Neuronal stem cell (in vitro differentiated cells): ENCODE measurements around the gene PAOX.

ENCODE experiments used
- DNase-seq: peaks from one replicate; pipeline ENCODE4 v3.0.0-alpha.2; 2013; ENCODE audit warnings: low spot score
- H2AFZ ChIP-seq: one replicate; pipeline ENCODE4 v1.6.1; 2013; ENCODE audit warnings: mild to moderate bottlenecking, low read length, inconsistent platforms
- H2AK5ac ChIP-seq: 2 replicates; pipeline ENCODE4 v1.6.1; 2013; ENCODE audit warnings: low read depth, mild to moderate bottlenecking, inconsistent platforms, low read length, moderate library complexity, mixed read lengths
- H2BK120ac ChIP-seq: 2 replicates; pipeline ENCODE4 v1.6.1; 2013; ENCODE audit warnings: low read depth, mild to moderate bottlenecking, inconsistent platforms, low read length, moderate library complexity, mixed read lengths
- H2BK12ac ChIP-seq: one replicate; pipeline ENCODE4 v1.6.1; 2013; ENCODE audit warnings: low read length, inconsistent platforms
- H2BK15ac ChIP-seq: 2 replicates; pipeline ENCODE4 v1.6.1; 2013; ENCODE audit warnings: mild to moderate bottlenecking, low read length, inconsistent platforms, mixed read lengths
- H2BK5ac ChIP-seq: one replicate; pipeline ENCODE4 v1.6.1; 2013; ENCODE audit warnings: inconsistent platforms, mild to moderate bottlenecking, low read length, moderate library complexity
- H3K14ac ChIP-seq: one replicate; pipeline ENCODE4 v1.6.1; 2013; ENCODE audit warnings: low read length, inconsistent platforms
- H3K18ac ChIP-seq: 2 replicates; pipeline ENCODE4 v1.6.1; 2013; ENCODE audit warnings: low read length, inconsistent platforms
- H3K23ac ChIP-seq: 2 replicates; pipeline ENCODE4 v1.6.1; 2013; ENCODE audit warnings: low read depth, mild to moderate bottlenecking, mixed read lengths, low read length, inconsistent platforms; ENCODE audit not compliant: poor library complexity
- H3K27ac ChIP-seq: replicated peaks from 3 replicates; pipeline ENCODE4 v1.5.1; 2013; ENCODE audit warnings: low read length, inconsistent platforms
- H3K27me3 ChIP-seq, 3 experiments: 2 replicates each; pipeline ENCODE4 v1.6.1; 2013; ENCODE audit warnings: low read length in 3 of 3, mild to moderate bottlenecking in 2 of 3, inconsistent platforms in 1 of 3, low read depth in 1 of 3, mixed read lengths in 1 of 3, moderate library complexity in 1 of 3; ENCODE audit not compliant: control insufficient read depth in 3 of 3, insufficient read depth in 3 of 3
- H3K36me3 ChIP-seq, 2 donors: replicated peaks in 1 of 2; 2 replicates each; pipeline ENCODE4 v1.6.1; 2013; ENCODE audit warnings: low read length in 2 of 2; ENCODE audit not compliant: control insufficient read depth in 2 of 2, insufficient read depth in 2 of 2
- H3K4ac ChIP-seq: 2 replicates; pipeline ENCODE4 v1.6.1; 2013; ENCODE audit warnings: inconsistent platforms, mild to moderate bottlenecking, low read length, moderate library complexity
- H3K4me1 ChIP-seq, 2 donors: 1 replicate in 1 of 2; 2 replicates in 1 of 2; pipeline ENCODE4 v1.6.1; 2013; ENCODE audit warnings: low read length in 2 of 2, low read depth in 1 of 2; ENCODE audit not compliant: control insufficient read depth in 2 of 2, insufficient read depth in 1 of 2
- H3K4me2 ChIP-seq: one replicate; pipeline ENCODE4 v1.6.1; 2013; ENCODE audit warnings: mild to moderate bottlenecking, low read length, inconsistent platforms; ENCODE audit not compliant: insufficient read depth, poor library complexity, severe bottlenecking
- H3K4me3 ChIP-seq, 2 donors: 2 replicates each; pipeline ENCODE4 v1.5.1; 2013; ENCODE audit warnings: low read length in 2 of 2, mild to moderate bottlenecking in 2 of 2, inconsistent platforms in 1 of 2, moderate library complexity in 1 of 2
- H3K79me1 ChIP-seq: one replicate; pipeline ENCODE4 v1.6.1; 2013; ENCODE audit warnings: low read depth, mild to moderate bottlenecking, inconsistent platforms, low read length, moderate library complexity
- H3K9ac ChIP-seq: one replicate; pipeline ENCODE4 v1.6.1; 2013; ENCODE audit warnings: mild to moderate bottlenecking, low read depth, low read length, inconsistent platforms; ENCODE audit not compliant: poor library complexity
- H3K9me3 ChIP-seq, 2 donors: replicated peaks in 1 of 2; 2 replicates each; pipeline versions ENCODE3 to v1.6.1; 2013; ENCODE audit warnings: low read length in 2 of 2, mild to moderate bottlenecking in 2 of 2, inconsistent platforms in 1 of 2, low read depth in 1 of 2, mixed read lengths in 1 of 2, moderate library complexity in 1 of 2; ENCODE audit not compliant: control insufficient read depth in 2 of 2, insufficient read depth in 1 of 2
- H4K8ac ChIP-seq: one replicate; pipeline ENCODE4 v1.6.1; 2013; ENCODE audit warnings: low read depth, mild to moderate bottlenecking, inconsistent platforms, low read length, moderate library complexity
- H4K91ac ChIP-seq: one replicate; pipeline ENCODE4 v1.6.1; 2013; ENCODE audit warnings: low read length, low read depth, mild to moderate bottlenecking, inconsistent platforms; ENCODE audit not compliant: poor library complexity
- WGBS, 2 donors: extraction: QIAGEN DNeasy Blood & Tissue Kit; methylation state at CpG; one replicate each; pipeline ENCODE4 v1.1.7; 2013; ENCODE audit warnings: missing lambda C conversion rate in 2 of 2, mixed read lengths in 1 of 2; ENCODE audit not compliant: insufficient read length in 2 of 2, insufficient replicate concordance in 1 of 2; ENCODE audit errors: extremely low coverage in 2 of 2; 5-methylcytosine and 5-hydroxymethylcytosine counted together

Gene PAOX

GRCh38 chr10:133344236-133344635, 34.8 kb upstream of the PAOX start:
- peaks cover 4 to 10% of the 10 kb centered on the region in 2 donors for H3K9me3 ChIP-seq
- no peak for DNase-seq
- WGBS, 2 donors = no CpG with 5 or more reads among the region's 5 CpGs

GRCh38 chr10:133346413-133346812, 32.6 kb upstream of the PAOX start:
- Histone ChIP-seq H3K23ac (peak overlapping the region; percentile 85), H2AK5ac (no peak overlapping the region), H3K9me3 (peaks cover 5 to 10% of the 10 kb centered on the region in 2 donors), H3K4me2 (no peak overlapping the region), H3K9ac (no peak overlapping the region), H3K4me1 (peaks cover 0 to 7% of the 10 kb centered on the region in 2 donors), H3K4me3 (no peak overlapping the region), H3K79me1 (peaks cover 7% of the 10 kb centered on the region), H3K27me3 (no peaks in the 10 kb centered on the region), H3K4ac (peak overlapping the region; percentile 66), H3K18ac (peak overlapping the region; percentile 85), H3K36me3 (no peaks in the 10 kb centered on the region), H2BK15ac (no peak overlapping the region), H3K27ac (no peak overlapping the region), H2BK5ac (peak overlapping the region; percentile 66), H2BK120ac (no peak overlapping the region), H4K8ac (no peak overlapping the region), H2BK12ac (no peak overlapping the region), H2AFZ (no peak overlapping the region), H3K14ac (peak overlapping the region; percentile 56), H4K91ac (no peak overlapping the region)
- no CpG with 5 or more reads among the region's 11 CpGs for WGBS, 2 donors
- DNase-seq = no peak

More at GRCh38 chr10:133344236-133344635, 34.8 kb upstream of the PAOX start:
- Histone ChIP-seq H2AFZ (no peak overlapping the region), H3K23ac (no peak overlapping the region), H2BK12ac (no peak overlapping the region), H3K79me1 (peaks cover 3% of the 10 kb centered on the region), H3K27me3 (no peaks in the 10 kb centered on the region), H3K14ac (no peak overlapping the region), H2BK120ac (no peak overlapping the region), H2AK5ac (no peak overlapping the region), H4K91ac (no peak overlapping the region), H4K8ac (no peak overlapping the region), H3K4me1 (peaks cover 0 to 5% of the 10 kb centered on the region in 2 donors), H2BK15ac (no peak overlapping the region), H3K4me2 (no peak overlapping the region), H3K27ac (no peak overlapping the region), H2BK5ac (no peak overlapping the region), H3K4me3 (no peak overlapping the region), H3K36me3 (no peaks in the 10 kb centered on the region), H3K18ac (no peak overlapping the region), H3K9ac (no peak overlapping the region), H3K4ac (no peak overlapping the region)

- no peaks in the 10 kb centered on the region for H3K27me3 ChIP-seq
- H2BK120ac ChIP-seq = no peak overlapping the region
- H3K9me3 ChIP-seq = peaks cover 5 to 10% of the 10 kb centered on the region in 2 donors
- no CpG with 5 or more reads among the region's 16 CpGs for WGBS, 2 donors
- H3K14ac ChIP-seq = peak overlapping the region; percentile 82
- H4K91ac ChIP-seq = no peak overlapping the region
- H4K8ac ChIP-seq = no peak overlapping the region
- H3K4me2 ChIP-seq = peak overlapping the region; percentile 12
- H3K4me1 ChIP-seq = peaks cover 0 to 7% of the 10 kb centered on the region in 2 donors
- peak overlapping the region; percentile 80 for H3K18ac ChIP-seq
- DNase-seq = no peak
- H3K79me1 ChIP-seq = peaks cover 7% of the 10 kb centered on the region
- peak overlapping the region; percentile 70 for H2AK5ac ChIP-seq
- peak overlapping the region; percentile 24 for H2BK5ac ChIP-seq
- H3K27ac ChIP-seq = no peak overlapping the region
- peak overlapping the region; percentile 37 for H3K4ac ChIP-seq
- H3K23ac ChIP-seq = peak overlapping the region; percentile 44
- no peak overlapping the region for H2AFZ ChIP-seq
- peak overlapping the region; percentile 89 for H2BK15ac ChIP-seq
- no peak overlapping the region for H3K9ac ChIP-seq
- H3K4me3 ChIP-seq = no peak overlapping the region
- no peaks in the 10 kb centered on the region for H3K36me3 ChIP-seq
- peak overlapping the region; percentile 41 for H2BK12ac ChIP-seq
These were observed 31.1 kb upstream of the PAOX start for GRCh38 chr10:133347710-133348517.

- H3K18ac ChIP-seq = peak overlapping the region; percentile 74
- H3K9me3 ChIP-seq = peaks cover 5 to 10% of the 10 kb centered on the region in 2 donors
- peak overlapping the region; percentile 90 for H3K23ac ChIP-seq
- peak overlapping the region; percentile 7 for H2BK12ac ChIP-seq
- H3K79me1 ChIP-seq = peaks cover 10% of the 10 kb centered on the region
- peak overlapping the region; percentile 5 for H2BK15ac ChIP-seq
- no peaks in the 10 kb centered on the region for H3K36me3 ChIP-seq
- peak overlapping the region; percentile 35 for H2BK5ac ChIP-seq
- 100% methylated on average over 1 to 4 of the region's 8 CpGs for WGBS, 2 donors
- H3K27ac ChIP-seq = no peak overlapping the region
- peak overlapping the region in 1 of 2 donors; percentile 66 for H3K4me3 ChIP-seq
- H4K8ac ChIP-seq = peak overlapping the region; percentile 86
- H3K9ac ChIP-seq = peak overlapping the region; percentile 70
- no peak overlapping the region for H2AFZ ChIP-seq
- H2BK120ac ChIP-seq = no peak overlapping the region
- H4K91ac ChIP-seq = peak overlapping the region; percentile 79
- peak overlapping the region; percentile 99 for H3K14ac ChIP-seq
- H3K4me1 ChIP-seq = peaks cover 0 to 7% of the 10 kb centered on the region in 2 donors
- H3K27me3 ChIP-seq = no peaks in the 10 kb centered on the region
- no peak overlapping the region for H3K4me2 ChIP-seq
- peak overlapping the region; percentile 89 for H3K4ac ChIP-seq
- H2AK5ac ChIP-seq = peak overlapping the region; percentile 70
- no peak for DNase-seq
These were observed 29.9 kb upstream of the PAOX start for GRCh38 chr10:133349160-133349568.
